Measurements from ENCODE around the gene HDAC11. TPM values are rescaled to one million over a fixed set of nuclear protein-coding genes. Genes with fewer than 3 reads are reported as not detected.

HDAC11 gene
- total and polyA plus RNA-seq, 2 of the 4 experiments (the other 2 are of a cell fraction) = 9.1 to 11.4 TPM

DNA sequence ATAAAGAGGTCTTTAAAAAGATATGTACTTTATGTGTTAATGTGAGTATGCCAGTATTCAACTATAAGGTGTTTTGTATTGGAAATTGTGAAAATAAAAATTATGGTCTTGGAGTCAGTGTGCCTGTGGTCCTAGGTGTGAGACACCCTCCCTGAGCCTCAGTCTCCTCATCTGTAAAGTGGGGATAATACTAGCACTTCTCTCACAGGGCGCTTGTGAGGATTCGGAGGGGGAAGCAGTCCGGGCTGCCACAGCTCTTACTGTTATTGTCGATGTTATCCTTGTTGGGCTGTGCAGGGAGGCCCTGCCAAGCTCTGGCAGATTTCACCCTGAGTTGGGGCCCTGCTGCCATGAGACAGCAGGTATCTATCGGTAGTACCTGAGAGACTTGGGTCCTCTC is 42.1 kb downstream of the HDAC11 start:
- H3K9me3 ChIP-seq (ENCODE audit: control insufficient read depth, insufficient read depth, low read length) = no peaks in the 10 kb centered on the region
- H4K8ac ChIP-seq (ENCODE audit: low read depth in 2 of 2, low read length in 2 of 2) = no peak overlapping the region
- no peak overlapping the region for H3K56ac ChIP-seq (ENCODE audit: extremely low read depth, insufficient read depth, low read length)
- WGBS, 2 experiments (ENCODE audit: extremely low coverage in 2 of 2, insufficient read length in 1 of 2) = 95% methylated on average over 3 of the region's 5 CpGs; no CpG with 5 or more reads in 1 of the 2 experiments
- no peak overlapping the region for H2AK5ac ChIP-seq (ENCODE audit: low read depth, low read length)
- no peak for DNase-seq
- dilution Hi-C loops (cut with HindIII; ENCODE audit: low sequenced_read_pairs, unreplicated experiment) = no loop called here
- H4K5ac ChIP-seq (ENCODE audit: low read depth, low read length) = no peak overlapping the region
- H3K4me1 ChIP-seq (ENCODE audit: control insufficient read depth, insufficient read depth, low read length) = peaks cover 5% of the 10 kb centered on the region
- no peak overlapping the region for H3K14ac ChIP-seq (replicated peaks; ENCODE audit: low read depth, low read length)
- H2BK15ac ChIP-seq (ENCODE audit: low read depth, low read length) = no peak overlapping the region
- H2AFZ ChIP-seq (replicated peaks; ENCODE audit: low read length, poor library complexity) = no peak overlapping the region
- no peak overlapping the region for H2BK5ac ChIP-seq (ENCODE audit: low read depth, low read length, poor library complexity, severe bottlenecking)
- no peak for ATAC-seq (ENCODE audit: low read depth)
- no peak overlapping the region for H3K27ac ChIP-seq (ENCODE audit: insufficient read depth, low read length)
- no peaks in the 10 kb centered on the region for H3K36me3 ChIP-seq (ENCODE audit: control insufficient read depth, insufficient read depth, low read length)
- H3K9me1 ChIP-seq (ENCODE audit: insufficient read depth, low read length) = no peaks in the 10 kb centered on the region
- POLR2A ChIA-PET (ENCODE audit: unreplicated experiment) = no interaction called here
- CTCF ChIA-PET = interaction anchor here (0.7 kb wide), 1 partner anchor 20 kb away, joined by 3 read pairs; no protein-coding TSS in a partner anchor
- no peak overlapping the region for H3K9ac ChIP-seq (ENCODE audit: low read depth, low read length)
- H3K79me1 ChIP-seq (ENCODE audit: low read depth in 1 of 2, low read length in 2 of 2) = no peaks in the 10 kb centered on the region
- no peak overlapping the region for H4K91ac ChIP-seq (ENCODE audit: insufficient read depth, low read depth, low read length)
- no peak overlapping the region for H3K18ac ChIP-seq (ENCODE audit: low read depth, low read length)
- H4K20me1 ChIP-seq (ENCODE audit: insufficient read depth, low read length) = no peaks in the 10 kb centered on the region
- H3K4me3 ChIP-seq (ENCODE audit: insufficient read depth, low read depth, low read length) = no peak overlapping the region
- H3K4ac ChIP-seq (ENCODE audit: low read depth, low read length) = no peak overlapping the region
- 0 out of 2 replicates have a peak, but pooled peaks cover 2% of the 10 kb centered on the region for H3K27me3 ChIP-seq (ENCODE audit: control insufficient read depth, insufficient read depth, low read length)
- no peak overlapping the region for H2BK120ac ChIP-seq (ENCODE audit: low read depth, low read length)
- intact Hi-C loops (cut with micrococcal nuclease) = no loop called here
- in situ Hi-C loops (cut with MboI; ENCODE audit: low sequenced_read_pairs) = no loop called here
- no peak overlapping the region for H2BK20ac ChIP-seq (ENCODE audit: low read depth, low read length)
- no peak overlapping the region for H3K23ac ChIP-seq (ENCODE audit: low read depth, low read length)
- BruUV-seq (replicated peaks) = no TSS peak
- no peak overlapping the region for H2AK9ac ChIP-seq (replicated peaks; ENCODE audit: low read depth, low read length, poor library complexity)
- no peak overlapping the region for H3K4me2 ChIP-seq (ENCODE audit: low read depth, low read length)
- TF ChIP-seq RFX5 (IDR thresholded peaks at IDR 0.05; ENCODE audit: low read depth, low read length) = no peak
- no peak for TF ChIP-seq RCOR1 (IDR thresholded peaks at IDR 0.05; ENCODE audit: insufficient replicate concordance, low read length)
- TF ChIP-seq CHD1 (IDR thresholded peaks at IDR 0.05; ENCODE audit: low read depth, low read length) = no peak
- TF ChIP-seq BHLHE40 (IDR thresholded peaks at IDR 0.05; ENCODE audit: low read depth, low read length) = no peak
- no peak for TF ChIP-seq MAFK (IDR thresholded peaks at IDR 0.05; ENCODE audit: low read depth, low read length)
- TF ChIP-seq FOS (IDR thresholded peaks at IDR 0.05; ENCODE audit: low read depth, low read length) = no peak
- TF ChIP-seq SMC3 (IDR thresholded peaks at IDR 0.05; ENCODE audit: low read depth, low read length) = no peak
- TF ChIP-seq, protein P1, sequence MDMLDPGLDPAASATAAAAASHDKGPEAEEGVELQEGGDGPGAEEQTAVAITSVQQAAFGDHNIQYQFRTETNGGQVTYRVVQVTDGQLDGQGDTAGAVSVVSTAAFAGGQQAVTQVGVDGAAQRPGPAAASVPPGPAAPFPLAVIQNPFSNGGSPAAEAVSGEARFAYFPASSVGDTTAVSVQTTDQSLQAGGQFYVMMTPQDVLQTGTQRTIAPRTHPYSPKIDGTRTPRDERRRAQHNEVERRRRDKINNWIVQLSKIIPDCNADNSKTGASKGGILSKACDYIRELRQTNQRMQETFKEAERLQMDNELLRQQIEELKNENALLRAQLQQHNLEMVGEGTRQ (IDR thresholded peaks at IDR 0.05; ENCODE audit: low read depth, low read length) = no peak
- no peak for TF ChIP-seq CEBPB (IDR thresholded peaks at IDR 0.05; ENCODE audit: low read depth, low read length)
- TF ChIP-seq RAD21 (IDR thresholded peaks at IDR 0.05; ENCODE audit: low read length) = no peak
- TF ChIP-seq MXI1 (IDR thresholded peaks at IDR 0.05; ENCODE audit: borderline replicate concordance, low read depth, low read length) = no peak
- no peak for TF ChIP-seq NFE2L2 (IDR thresholded peaks at IDR 0.05; ENCODE audit: low read depth, low read length)
- TF ChIP-seq ELK1 (IDR thresholded peaks at IDR 0.05; ENCODE audit: borderline replicate concordance, low read depth, low read length) = no peak
- no peak for TF ChIP-seq MAZ (IDR thresholded peaks at IDR 0.05; ENCODE audit: borderline replicate concordance, low read depth, low read length)
- no peak for TF ChIP-seq POLR2A (IDR thresholded peaks at IDR 0.05; ENCODE audit: low read depth, low read length)
- TF ChIP-seq, protein P2, sequence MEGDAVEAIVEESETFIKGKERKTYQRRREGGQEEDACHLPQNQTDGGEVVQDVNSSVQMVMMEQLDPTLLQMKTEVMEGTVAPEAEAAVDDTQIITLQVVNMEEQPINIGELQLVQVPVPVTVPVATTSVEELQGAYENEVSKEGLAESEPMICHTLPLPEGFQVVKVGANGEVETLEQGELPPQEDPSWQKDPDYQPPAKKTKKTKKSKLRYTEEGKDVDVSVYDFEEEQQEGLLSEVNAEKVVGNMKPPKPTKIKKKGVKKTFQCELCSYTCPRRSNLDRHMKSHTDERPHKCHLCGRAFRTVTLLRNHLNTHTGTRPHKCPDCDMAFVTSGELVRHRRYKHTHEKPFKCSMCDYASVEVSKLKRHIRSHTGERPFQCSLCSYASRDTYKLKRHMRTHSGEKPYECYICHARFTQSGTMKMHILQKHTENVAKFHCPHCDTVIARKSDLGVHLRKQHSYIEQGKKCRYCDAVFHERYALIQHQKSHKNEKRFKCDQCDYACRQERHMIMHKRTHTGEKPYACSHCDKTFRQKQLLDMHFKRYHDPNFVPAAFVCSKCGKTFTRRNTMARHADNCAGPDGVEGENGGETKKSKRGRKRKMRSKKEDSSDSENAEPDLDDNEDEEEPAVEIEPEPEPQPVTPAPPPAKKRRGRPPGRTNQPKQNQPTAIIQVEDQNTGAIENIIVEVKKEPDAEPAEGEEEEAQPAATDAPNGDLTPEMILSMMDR (conservative IDR thresholded peaks at IDR 0.05; ENCODE audit: low read depth, low read length) = no peak

All from IMR-90 (cell line).